ENCODE data around the gene ADAD2.

DNA sequence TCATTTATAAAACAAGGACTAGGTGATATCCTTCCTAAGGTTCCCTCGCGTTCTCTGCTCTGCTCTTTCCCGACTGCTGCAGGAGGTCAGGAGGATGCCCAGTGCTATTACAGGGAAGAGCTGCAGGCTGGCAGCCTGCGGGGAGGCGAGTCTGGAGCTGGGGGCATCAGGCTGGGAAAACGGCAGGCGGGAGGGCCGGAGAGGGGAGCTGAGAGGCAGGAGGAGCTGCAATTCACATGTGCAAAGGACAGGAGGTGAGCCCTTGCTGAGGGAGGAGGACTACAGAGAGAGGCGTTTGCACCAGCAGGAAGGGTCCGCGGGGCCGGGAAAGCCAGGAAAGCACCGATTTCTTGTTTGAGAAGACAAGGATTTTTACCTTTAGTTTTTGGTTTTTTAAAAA, 8.1 kb downstream of the ADAD2 start:
- TF ChIP-seq CTCF (IDR thresholded peaks at IDR 0.05; ENCODE audit: insufficient read depth, low read depth, low read length) (no peak), EZH2 (IDR thresholded peaks at IDR 0.05; ENCODE audit: insufficient read depth, low read length) (no peak)

All from astrocyte (in vitro differentiated cells and primary cell).